GM12878 (cell line): ENCODE data around the gene RUNDC3A. TPM values are rescaled to one million over a fixed set of nuclear protein-coding genes. Genes with fewer than 3 reads are reported as not detected.

Experiments used
- ASH2L ChIP-seq: fragments of 300-600, 200-600 bp; sonication (generic); IDR thresholded peaks from 2 replicates; pipeline ENCODE4 v1.6.1; 2017; ENCODE audit warnings: low read depth, mild to moderate bottlenecking, borderline replicate concordance
- EGR1 ChIP-seq, 2 experiments: IDR thresholded peaks; 1 replicate in 1 of 2; 2 replicates in 1 of 2; pipeline ENCODE4 v1.6.1; 2011 to 2012; ENCODE audit warnings: low read depth in 2 of 2, low read length in 2 of 2, borderline replicate concordance in 1 of 2, mild to moderate bottlenecking in 1 of 2, moderate library complexity in 1 of 2
- ELK1 ChIP-seq: IDR thresholded peaks from 2 replicates; pipeline ENCODE4 v1.6.1; 2012; ENCODE audit warnings: low read depth, low read length, improper control_type of control experiment
- HDGF ChIP-seq: fragments of 450-650 bp; IDR thresholded peaks from 2 replicates; pipeline ENCODE4 v1.6.1; 2016; ENCODE audit warnings: antibody characterized with exemption
- NFYB ChIP-seq: IDR thresholded peaks from 2 replicates; pipeline ENCODE4 v1.6.1; 2011; ENCODE audit warnings: low read depth, mild to moderate bottlenecking, low read length, improper control_type of control experiment, moderate library complexity; ENCODE audit not compliant: insufficient read depth
- PBX3 ChIP-seq: IDR thresholded peaks from 2 replicates; pipeline ENCODE4 v1.6.1; 2011; ENCODE audit warnings: mild to moderate bottlenecking, low read depth, low read length, moderate library complexity; ENCODE audit not compliant: insufficient replicate concordance
- RAD21 ChIP-seq: IDR thresholded peaks from 2 replicates; pipeline ENCODE4 v1.6.1; 2011; ENCODE audit warnings: mild to moderate bottlenecking, low read depth, low read length, moderate library complexity; ENCODE audit not compliant: insufficient read depth
- RB1 ChIP-seq: fragments of 450-650 bp; formaldehyde crosslinking; IDR thresholded peaks from 2 replicates; pipeline ENCODE4 v1.6.1; 2017; ENCODE audit warnings: mild to moderate bottlenecking, borderline replicate concordance
- RFX5 ChIP-seq: IDR thresholded peaks from 2 replicates; pipeline ENCODE4 v1.6.1; 2011; ENCODE audit warnings: low read depth, low read length, improper control_type of control experiment
- TAF1 ChIP-seq: IDR thresholded peaks from 2 replicates; pipeline ENCODE4 v1.6.1; 2011; ENCODE audit warnings: mild to moderate bottlenecking, low read depth, low read length, borderline replicate concordance
- ZBTB11 ChIP-seq: fragments of 450-650 bp; formaldehyde crosslinking; IDR thresholded peaks from 2 replicates; pipeline ENCODE4 v1.5.0; 2022; ENCODE audit warnings: mild to moderate bottlenecking, missing genetic modification characterization
- ZBTB40 ChIP-seq: fragments of 450-650 bp; IDR thresholded peaks from 2 replicates; pipeline ENCODE4 v1.6.1; 2016; ENCODE audit warnings: mild to moderate bottlenecking, moderate library complexity, borderline replicate concordance
- ZNF592 ChIP-seq: fragments of 450-650 bp; IDR thresholded peaks from 2 replicates; pipeline ENCODE4 v1.6.1; 2017; ENCODE audit warnings: mild to moderate bottlenecking, moderate library complexity
- ZSCAN29 ChIP-seq: fragments of 450-650 bp; IDR thresholded peaks from 2 replicates; pipeline ENCODE4 v1.6.1; 2017; ENCODE audit warnings: mild to moderate bottlenecking, moderate library complexity
- ZZZ3 ChIP-seq: IDR thresholded peaks from 2 replicates; pipeline ENCODE4 v1.6.1; 2011; ENCODE audit warnings: low read depth; ENCODE audit not compliant: control insufficient read depth, insufficient read length
- polyA plus RNA-seq, 11 experiments: library from polyadenylated mRNA; depleted of rRNA in 4 of 11; unstranded in 6 of 11; stranded (reverse) in 5 of 11; fragments of >200 nt; fragmentation: Nextera tagmentation in 4 of 11; fragmentation: Illumina TruSeq in 1 of 11; extraction: Ambion mirVana in 4 of 11; extraction: Trizol in 1 of 11; gene quantifications; 1 replicate in 1 of 11; 2 replicates in 10 of 11; pipeline versions ENCODE4 v1.2.1 to v1.2.3, GENCODE V29; 2011 to 2016; ENCODE audit warnings: inconsistent platforms in 2 of 11, missing spikeins in 2 of 11, low read depth in 1 of 11
- total RNA-seq, 4 experiments: library from RNA; depleted of rRNA in 3 of 4; stranded (reverse); fragments of >200 nt in 3 of 4; fragmentation: Illumina TruSeq in 1 of 4; extraction: Trizol in 1 of 4; gene quantifications; 2 replicates each; pipeline versions ENCODE4 v1.2.1 to v1.2.3, GENCODE V29; 2013 to 2021

Gene RUNDC3A
- total and polyA plus RNA-seq, 10 of the 15 experiments (the other 5 are each of a cell fraction or from before 2014, with no cell fraction given): 0.07 to 0.17 TPM; not detected in 8

GRCh38 chr17:44363613-44364159, 55.3 kb downstream of the RUNDC3A start, which contains the start of gene FAM171A2 (continued):
- TF ChIP-seq PBX3 (no peak), ZNF592 (peak; percentile 71; the same call in 1 of the 2 replicates), ELK1 (no peak), ZBTB40 (no peak), EGR1 (IDR thresholded peaks at IDR 0.05; ENCODE audit: borderline replicate concordance in 1 of 2, low read depth in 2 of 2, low read length in 2 of 2) (peak in 1 of 2 experiments; percentile 38; a peak in 1 of 3 replicates), ASH2L (no peak), RAD21 (peak; percentile 25; the same call in 1 of the 2 replicates), HDGF (no peak), RFX5 (no peak), ZSCAN29 (no peak), ZBTB11 (CRISPR knock-in tag) (no peak), NFYB (no peak), ZZZ3 (no peak), TAF1 (no peak), RB1 (peak; percentile 78; the same call in 1 of the 2 replicates)
